Inferior parietal cortex (tissue), 1 donor: ENCODE results near the gene CFAP92.

ENCODE experiments used
- DNase-seq: peaks from one replicate; pipeline ENCODE4 v3.0.0-alpha.2; 2016; ENCODE audit errors: extremely low spot score

Gene CFAP92

GRCh38 chr3:129026728-129027543 lies 33.1 kb upstream of the CFAP92 start:
- DNase-seq = peak; percentile 82

- DNase-seq = peak; percentile 5
These were observed 32.0 kb upstream of the CFAP92 start for GRCh38 chr3:129025691-129026435.

- no peak for DNase-seq
These were observed 31.2 kb upstream of the CFAP92 start for GRCh38 chr3:129025108-129025507.

- no peak for DNase-seq
These were observed 30.0 kb upstream of the CFAP92 start for GRCh38 chr3:129023909-129024308.

- no peak for DNase-seq
These were observed 29.1 kb upstream of the CFAP92 start for GRCh38 chr3:129023008-129023358.

- no peak for DNase-seq
These were observed 28.5 kb upstream of the CFAP92 start for GRCh38 chr3:129022114-129023007.

- DNase-seq = no peak
These were observed 27.3 kb upstream of the CFAP92 start for GRCh38 chr3:129021140-129021551.

GRCh38 chr3:129020691-129021090 lies 26.8 kb upstream of the CFAP92 start:
- DNase-seq = no peak

GRCh38 chr3:129019266-129019665 lies 25.4 kb upstream of the CFAP92 start:
- no peak for DNase-seq

- DNase-seq = no peak
These were observed 24.9 kb upstream of the CFAP92 start for GRCh38 chr3:129018751-129019150.

GRCh38 chr3:129018271-129018670 lies 24.4 kb upstream of the CFAP92 start:
- no peak for DNase-seq

- DNase-seq = no peak
These were observed 23.6 kb upstream of the CFAP92 start for GRCh38 chr3:129017484-129017899.

GRCh38 chr3:129016720-129017483 lies 23.0 kb upstream of the CFAP92 start:
- DNase-seq = no peak

- no peak for DNase-seq
These were observed 22.5 kb upstream of the CFAP92 start for GRCh38 chr3:129016356-129016719.

- no peak for DNase-seq
These were observed 21.7 kb upstream of the CFAP92 start for GRCh38 chr3:129015388-129016105.

GRCh38 chr3:129014793-129015345 lies 21.0 kb upstream of the CFAP92 start:
- no peak for DNase-seq

- DNase-seq = no peak
These were observed 20.3 kb upstream of the CFAP92 start for GRCh38 chr3:129014148-129014547.

GRCh38 chr3:129013491-129013891 lies 19.6 kb upstream of the CFAP92 start:
- DNase-seq = no peak

GRCh38 chr3:129010310-129010956 lies 16.6 kb upstream of the CFAP92 start:
- DNase-seq = no peak

- DNase-seq = no peak
These were observed 15.4 kb upstream of the CFAP92 start for GRCh38 chr3:129009266-129009665.
